SH-SY5Y (cell line): ENCODE results near the gene SH3D19.

Source experiments
- GATA2 ChIP-seq: IDR thresholded peaks from 2 replicates; pipeline ENCODE4 v1.6.1; 2011; ENCODE audit warnings: mild to moderate bottlenecking, low read depth, low read length
- GATA3 ChIP-seq: IDR thresholded peaks from 2 replicates; pipeline ENCODE4 v1.6.1; 2011; ENCODE audit warnings: low read depth, mild to moderate bottlenecking, low read length, moderate library complexity

SH3D19 gene

GRCh38 chr4:151313306-151314009, 11.9 kb downstream of the SH3D19 start:
- TF ChIP-seq GATA3 = no peak
- no peak for TF ChIP-seq GATA2

- TF ChIP-seq GATA2 (no peak), GATA3 (no peak)
Observed at GRCh38 chr4:151310124-151310728, 15.2 kb downstream of the SH3D19 start.

- no peak for TF ChIP-seq GATA2
- TF ChIP-seq GATA3 = no peak
Observed at GRCh38 chr4:151304755-151305154, 20.6 kb downstream of the SH3D19 start.

GRCh38 chr4:151304226-151304625, 21.2 kb downstream of the SH3D19 start:
- no peak for TF ChIP-seq GATA3

GRCh38 chr4:151302432-151302831, 23.0 kb downstream of the SH3D19 start:
- TF ChIP-seq GATA2 = no peak
- TF ChIP-seq GATA3 = no peak

- TF ChIP-seq GATA2 (no peak), GATA3 (no peak)
Observed at GRCh38 chr4:151297170-151297569, 28.2 kb downstream of the SH3D19 start.

- no peak for TF ChIP-seq GATA3
- no peak for TF ChIP-seq GATA2
Observed at GRCh38 chr4:151296227-151296626, 29.2 kb downstream of the SH3D19 start.

- TF ChIP-seq GATA2 (no peak), GATA3 (no peak)
Observed at GRCh38 chr4:151294833-151295496, 30.4 kb downstream of the SH3D19 start.

GRCh38 chr4:151292038-151292437, 33.4 kb downstream of the SH3D19 start:
- TF ChIP-seq GATA2 = no peak
- TF ChIP-seq GATA3 = no peak

- TF ChIP-seq GATA2 (no peak), GATA3 (no peak)
Observed at GRCh38 chr4:151291485-151291884, 33.9 kb downstream of the SH3D19 start.

GRCh38 chr4:151287409-151287808, 38.0 kb downstream of the SH3D19 start:
- no peak for TF ChIP-seq GATA3
- TF ChIP-seq GATA2 = no peak

- no peak for TF ChIP-seq GATA3
- TF ChIP-seq GATA2 = no peak
Observed at GRCh38 chr4:151284534-151285245, 40.7 kb downstream of the SH3D19 start.

- TF ChIP-seq GATA2 = no peak
- TF ChIP-seq GATA3 = no peak
Observed at GRCh38 chr4:151276787-151277562, 48.4 kb downstream of the SH3D19 start, which contains the start of gene PRSS48. Gene PRSS48, plus strand, starts transcription at chr4:151277161. Its CDS starts 12 bp downstream, at chr4:151277173.

- TF ChIP-seq GATA3 = no peak
- TF ChIP-seq GATA2 = no peak
Observed at GRCh38 chr4:151267822-151268535, 57.4 kb downstream of the SH3D19 start.
